OCI-LY7 (cell line): ENCODE measurements around the gene EPHA1. TPM values are rescaled to one million over a fixed set of nuclear protein-coding genes. Genes with fewer than 3 reads are reported as not detected.

Experiments
- BruUV-seq: library from RNA; stranded (reverse); fragments of 400-500 nt; replicated peaks from 2 replicates; lab custom pipeline; 2021; lab: Mats Ljungman, UMichigan
- CTCF ChIA-PET: fragments of 300-600 bp; sonication (Branson Sonifier 250); formaldehyde crosslinking; loops from one replicate; lab custom pipeline; 2022; ENCODE audit warnings: antibody characterized with exemption; ENCODE audit not compliant: unreplicated experiment; lab: Charles Lee
- POLR2A ChIA-PET: fragments of 300-600 bp; sonication (Branson Sonifier 250); formaldehyde crosslinking; loops from one replicate; lab custom pipeline; 2022; ENCODE audit warnings: antibody characterized with exemption; lab: Charles Lee
- DNase-seq: peaks from one replicate; pipeline ENCODE4 v3.0.0-alpha.2; 2015; ENCODE audit warnings: low spot score
- H2AFZ ChIP-seq: fragments of 200-600 bp; sonication (generic), shearing (Covaris generic); 2 replicates; pipeline ENCODE4 v1.6.1; 2014; ENCODE audit warnings: mild to moderate bottlenecking, antibody characterized with exemption, low read length, moderate library complexity
- H3K27ac ChIP-seq: fragments of 200-600 bp; sonication (generic); 2 replicates; pipeline ENCODE4 v1.5.1; 2014; ENCODE audit warnings: mixed run types, low read depth, mild to moderate bottlenecking, moderate library complexity, low read length, inconsistent platforms; ENCODE audit not compliant: poor library complexity, severe bottlenecking
- H3K36me3 ChIP-seq: fragments of 200-600 bp; sonication (generic); 2 replicates; pipeline ENCODE4 v1.6.1; 2014; ENCODE audit warnings: mild to moderate bottlenecking, antibody characterized with exemption, low read length, moderate library complexity, mixed read lengths; ENCODE audit not compliant: insufficient read depth
- H3K4me1 ChIP-seq: fragments of 200-600 bp; sonication (generic); 2 replicates; pipeline ENCODE4 v1.5.1; 2014; ENCODE audit warnings: mild to moderate bottlenecking, low read length; ENCODE audit not compliant: insufficient read depth, poor library complexity, severe bottlenecking
- H3K4me2 ChIP-seq: fragments of 200-600 bp; sonication (generic); 2 replicates; pipeline ENCODE4 v1.6.1; 2014; ENCODE audit warnings: mild to moderate bottlenecking, low read length
- H3K4me3 ChIP-seq: fragments of 200-600 bp; sonication (generic); 2 replicates; pipeline ENCODE4 v1.5.1; 2014; ENCODE audit warnings: mild to moderate bottlenecking, low read depth, low read length; ENCODE audit not compliant: poor library complexity, severe bottlenecking
- H3K79me2 ChIP-seq: fragments of 200-600 bp; sonication (generic); 2 replicates; pipeline ENCODE4 v1.6.1; 2016; ENCODE audit warnings: low read depth, mild to moderate bottlenecking, low read length, moderate library complexity, mixed read lengths; ENCODE audit not compliant: insufficient read depth
- H3K9me2 ChIP-seq: fragments of 200-600 bp; sonication (generic); 2 replicates; pipeline ENCODE4 v1.6.1; 2016; ENCODE audit warnings: mild to moderate bottlenecking, low read length, mixed read lengths; ENCODE audit not compliant: insufficient read depth
- H3K9me3 ChIP-seq: fragments of 200-600 bp; sonication (generic); 2 replicates; pipeline ENCODE4 v1.6.1; 2014; ENCODE audit warnings: mild to moderate bottlenecking, mixed run types, low read length, mixed read lengths
- H4K20me1 ChIP-seq: fragments of 200-600 bp; sonication (generic); 2 replicates; pipeline ENCODE4 v1.6.1; 2014; ENCODE audit warnings: mild to moderate bottlenecking, antibody characterized with exemption, low read length, moderate library complexity, mixed read lengths; ENCODE audit not compliant: insufficient read depth
- CTCF ChIP-seq: fragments of 200-600 bp; sonication (generic); conservative IDR thresholded peaks from 2 replicates; pipeline ENCODE4 v1.5.1; 2014; ENCODE audit warnings: mild to moderate bottlenecking, antibody characterized with exemption, low read length, moderate library complexity, mixed read lengths
- EZH2phosphoT487 ChIP-seq: fragments of 200-600 bp; sonication (generic); IDR thresholded peaks from 2 replicates; pipeline ENCODE4 v1.6.1; 2018; ENCODE audit warnings: low read depth, borderline replicate concordance, mild to moderate bottlenecking, mixed run types, antibody characterized with exemption, low read length, moderate library complexity, mixed read lengths
- intact Hi-C: fragments of 100-400 bp; cut with micrococcal nuclease; formaldehyde crosslinking; loops from one replicate; pipeline ENCODE4 v1.10.0; 2022; ENCODE audit not compliant: unreplicated experiment
- total RNA-seq, 2 experiments: library from RNA; depleted of rRNA in 1 of 2; stranded (reverse); fragments of >200 nt in 1 of 2; shearing (Covaris generic) in 1 of 2; gene quantifications; 2 replicates each; pipeline ENCODE4 v1.2.3, GENCODE V29; 2014 to 2022

The EPHA1 gene
- total RNA-seq, 2 experiments from 2014 or later = not detected

GRCh38 chr7:143454091-143454680 lies 45.5 kb upstream of the EPHA1 start:
- intact Hi-C loops = no loop called here
- TF ChIP-seq EZH2phosphoT487 (no peak), CTCF (no peak)
- H3K4me1 ChIP-seq = no peaks in the 10 kb centered on the region
- H3K4me2 ChIP-seq = no peak overlapping the region
- CTCF ChIA-PET = no interaction called here
- no peak for DNase-seq
- no peak overlapping the region for H3K4me3 ChIP-seq
- BruUV-seq = no TSS peak
- no peaks in the 10 kb centered on the region for H3K79me2 ChIP-seq
- POLR2A ChIA-PET = no interaction called here
- H3K9me3 ChIP-seq = no peaks in the 10 kb centered on the region
- no peak overlapping the region for H2AFZ ChIP-seq
- H3K27ac ChIP-seq = no peak overlapping the region
- no peaks in the 10 kb centered on the region for H3K36me3 ChIP-seq
- H4K20me1 ChIP-seq = no peaks in the 10 kb centered on the region
- H3K9me2 ChIP-seq = no peaks in the 10 kb centered on the region

- TF ChIP-seq CTCF (no peak), EZH2phosphoT487 (no peak)
- Histone ChIP-seq H3K4me3 (no peak overlapping the region), H3K9me2 (no peaks in the 10 kb centered on the region), H3K36me3 (no peaks in the 10 kb centered on the region), H2AFZ (no peak overlapping the region), H3K9me3 (no peaks in the 10 kb centered on the region), H3K79me2 (no peaks in the 10 kb centered on the region), H3K4me1 (no peaks in the 10 kb centered on the region), H3K4me2 (no peak overlapping the region), H3K27ac (no peak overlapping the region), H4K20me1 (no peaks in the 10 kb centered on the region)
- ChIA-PET POLR2A (no interaction called here), CTCF (no interaction called here)
- no peak for DNase-seq
- intact Hi-C loops = no loop called here
- no TSS peak for BruUV-seq
Measured at GRCh38 chr7:143452495-143452894, 43.8 kb upstream of the EPHA1 start.

GRCh38 chr7:143451746-143452145 lies 43.1 kb upstream of the EPHA1 start:
- ChIA-PET POLR2A (no interaction called here), CTCF (no interaction called here)
- H3K36me3 ChIP-seq = no peaks in the 10 kb centered on the region
- H3K79me2 ChIP-seq = no peaks in the 10 kb centered on the region
- DNase-seq = no peak
- no peak for TF ChIP-seq EZH2phosphoT487
- no peak for TF ChIP-seq CTCF
- no peak overlapping the region for H3K27ac ChIP-seq
- H3K9me3 ChIP-seq = no peaks in the 10 kb centered on the region
- intact Hi-C loops = no loop called here
- H3K4me1 ChIP-seq = no peaks in the 10 kb centered on the region
- H3K4me2 ChIP-seq = no peak overlapping the region
- no TSS peak for BruUV-seq
- H3K9me2 ChIP-seq = no peaks in the 10 kb centered on the region
- no peak overlapping the region for H3K4me3 ChIP-seq
- H2AFZ ChIP-seq = no peak overlapping the region
- no peaks in the 10 kb centered on the region for H4K20me1 ChIP-seq
